ENCODE results near the gene DENND4A. TPM values are rescaled to one million over a fixed set of nuclear protein-coding genes. Genes with fewer than 3 reads are reported as not detected.

DENND4A gene
- total and polyA plus RNA-seq, 10 of the 15 experiments (the other 5 are each of a cell fraction or from before 2014, with no cell fraction given) = 14.2 to 81.8 (median 34.1) TPM

GRCh38 chr15:65824031-65824743 is 32.1 kb upstream of the DENND4A start (continued):
- no peak for TF ChIP-seq HSF1 (IDR thresholded peaks at IDR 0.05; ENCODE audit: low read depth, low read length)
- no peak for TF ChIP-seq MYB (IDR thresholded peaks at IDR 0.05; ENCODE audit: borderline replicate concordance, low read depth, low read length)
- TF ChIP-seq NR2F1 (conservative IDR thresholded peaks at IDR 0.05) = no peak
- TF ChIP-seq ZNF622 (IDR thresholded peaks at IDR 0.05) = no peak
- TF ChIP-seq HDAC6 (IDR thresholded peaks at IDR 0.05; ENCODE audit: unreplicated experiment) = no peak
- TF ChIP-seq YY1 (IDR thresholded peaks at IDR 0.05; ENCODE audit: low read depth, low read length) = peak; percentile 67
- TF ChIP-seq, protein P1, sequence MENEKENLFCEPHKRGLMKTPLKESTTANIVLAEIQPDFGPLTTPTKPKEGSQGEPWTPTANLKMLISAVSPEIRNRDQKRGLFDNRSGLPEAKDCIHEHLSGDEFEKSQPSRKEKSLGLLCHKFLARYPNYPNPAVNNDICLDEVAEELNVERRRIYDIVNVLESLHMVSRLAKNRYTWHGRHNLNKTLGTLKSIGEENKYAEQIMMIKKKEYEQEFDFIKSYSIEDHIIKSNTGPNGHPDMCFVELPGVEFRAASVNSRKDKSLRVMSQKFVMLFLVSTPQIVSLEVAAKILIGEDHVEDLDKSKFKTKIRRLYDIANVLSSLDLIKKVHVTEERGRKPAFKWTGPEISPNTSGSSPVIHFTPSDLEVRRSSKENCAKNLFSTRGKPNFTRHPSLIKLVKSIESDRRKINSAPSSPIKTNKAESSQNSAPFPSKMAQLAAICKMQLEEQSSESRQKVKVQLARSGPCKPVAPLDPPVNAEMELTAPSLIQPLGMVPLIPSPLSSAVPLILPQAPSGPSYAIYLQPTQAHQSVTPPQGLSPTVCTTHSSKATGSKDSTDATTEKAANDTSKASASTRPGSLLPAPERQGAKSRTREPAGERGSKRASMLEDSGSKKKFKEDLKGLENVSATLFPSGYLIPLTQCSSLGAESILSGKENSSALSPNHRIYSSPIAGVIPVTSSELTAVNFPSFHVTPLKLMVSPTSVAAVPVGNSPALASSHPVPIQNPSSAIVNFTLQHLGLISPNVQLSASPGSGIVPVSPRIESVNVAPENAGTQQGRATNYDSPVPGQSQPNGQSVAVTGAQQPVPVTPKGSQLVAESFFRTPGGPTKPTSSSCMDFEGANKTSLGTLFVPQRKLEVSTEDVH (IDR thresholded peaks at IDR 0.05; ENCODE audit: low read depth, partially characterized antibody) = no peak
- no peak for TF ChIP-seq SPI1 (IDR thresholded peaks at IDR 0.05; ENCODE audit: borderline replicate concordance, insufficient read depth, low read depth, low read length)
- peak; percentile 64 for TF ChIP-seq RUNX3 (IDR thresholded peaks at IDR 0.05; ENCODE audit: low read length)
- peak; percentile 51 to 53; a peak in 2 of 4 replicates for TF ChIP-seq IKZF2 (IDR thresholded peaks at IDR 0.05)
- no peak for TF ChIP-seq PML (IDR thresholded peaks at IDR 0.05; ENCODE audit: low read length)
- TF ChIP-seq EED (IDR thresholded peaks at IDR 0.05; ENCODE audit: low read depth) = peak; percentile 73; the same call in 1 of the 2 replicates
- no peak for TF ChIP-seq FOXM1 (IDR thresholded peaks at IDR 0.05; ENCODE audit: low read depth, low read length)
- no peak for TF ChIP-seq HCFC1 (IDR thresholded peaks at IDR 0.05; ENCODE audit: low read length)
- TF ChIP-seq, protein P2, sequence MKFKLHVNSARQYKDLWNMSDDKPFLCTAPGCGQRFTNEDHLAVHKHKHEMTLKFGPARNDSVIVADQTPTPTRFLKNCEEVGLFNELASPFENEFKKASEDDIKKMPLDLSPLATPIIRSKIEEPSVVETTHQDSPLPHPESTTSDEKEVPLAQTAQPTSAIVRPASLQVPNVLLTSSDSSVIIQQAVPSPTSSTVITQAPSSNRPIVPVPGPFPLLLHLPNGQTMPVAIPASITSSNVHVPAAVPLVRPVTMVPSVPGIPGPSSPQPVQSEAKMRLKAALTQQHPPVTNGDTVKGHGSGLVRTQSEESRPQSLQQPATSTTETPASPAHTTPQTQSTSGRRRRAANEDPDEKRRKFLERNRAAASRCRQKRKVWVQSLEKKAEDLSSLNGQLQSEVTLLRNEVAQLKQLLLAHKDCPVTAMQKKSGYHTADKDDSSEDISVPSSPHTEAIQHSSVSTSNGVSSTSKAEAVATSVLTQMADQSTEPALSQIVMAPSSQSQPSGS (IDR thresholded peaks at IDR 0.05; ENCODE audit: low read length) = no peak
- no peak for TF ChIP-seq ZBED1 (IDR thresholded peaks at IDR 0.05; ENCODE audit: borderline replicate concordance)
- TF ChIP-seq SUPT20H (IDR thresholded peaks at IDR 0.05; ENCODE audit: borderline replicate concordance, control insufficient read depth, low read depth, low read length) = no peak
- TF ChIP-seq, protein P3, sequence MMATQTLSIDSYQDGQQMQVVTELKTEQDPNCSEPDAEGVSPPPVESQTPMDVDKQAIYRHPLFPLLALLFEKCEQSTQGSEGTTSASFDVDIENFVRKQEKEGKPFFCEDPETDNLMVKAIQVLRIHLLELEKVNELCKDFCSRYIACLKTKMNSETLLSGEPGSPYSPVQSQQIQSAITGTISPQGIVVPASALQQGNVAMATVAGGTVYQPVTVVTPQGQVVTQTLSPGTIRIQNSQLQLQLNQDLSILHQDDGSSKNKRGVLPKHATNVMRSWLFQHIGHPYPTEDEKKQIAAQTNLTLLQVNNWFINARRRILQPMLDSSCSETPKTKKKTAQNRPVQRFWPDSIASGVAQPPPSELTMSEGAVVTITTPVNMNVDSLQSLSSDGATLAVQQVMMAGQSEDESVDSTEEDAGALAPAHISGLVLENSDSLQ (IDR thresholded peaks at IDR 0.05) = no peak
- TF ChIP-seq STAT3 (IDR thresholded peaks at IDR 0.05; ENCODE audit: low read depth, low read length) = no peak
- TF ChIP-seq, protein P4, sequence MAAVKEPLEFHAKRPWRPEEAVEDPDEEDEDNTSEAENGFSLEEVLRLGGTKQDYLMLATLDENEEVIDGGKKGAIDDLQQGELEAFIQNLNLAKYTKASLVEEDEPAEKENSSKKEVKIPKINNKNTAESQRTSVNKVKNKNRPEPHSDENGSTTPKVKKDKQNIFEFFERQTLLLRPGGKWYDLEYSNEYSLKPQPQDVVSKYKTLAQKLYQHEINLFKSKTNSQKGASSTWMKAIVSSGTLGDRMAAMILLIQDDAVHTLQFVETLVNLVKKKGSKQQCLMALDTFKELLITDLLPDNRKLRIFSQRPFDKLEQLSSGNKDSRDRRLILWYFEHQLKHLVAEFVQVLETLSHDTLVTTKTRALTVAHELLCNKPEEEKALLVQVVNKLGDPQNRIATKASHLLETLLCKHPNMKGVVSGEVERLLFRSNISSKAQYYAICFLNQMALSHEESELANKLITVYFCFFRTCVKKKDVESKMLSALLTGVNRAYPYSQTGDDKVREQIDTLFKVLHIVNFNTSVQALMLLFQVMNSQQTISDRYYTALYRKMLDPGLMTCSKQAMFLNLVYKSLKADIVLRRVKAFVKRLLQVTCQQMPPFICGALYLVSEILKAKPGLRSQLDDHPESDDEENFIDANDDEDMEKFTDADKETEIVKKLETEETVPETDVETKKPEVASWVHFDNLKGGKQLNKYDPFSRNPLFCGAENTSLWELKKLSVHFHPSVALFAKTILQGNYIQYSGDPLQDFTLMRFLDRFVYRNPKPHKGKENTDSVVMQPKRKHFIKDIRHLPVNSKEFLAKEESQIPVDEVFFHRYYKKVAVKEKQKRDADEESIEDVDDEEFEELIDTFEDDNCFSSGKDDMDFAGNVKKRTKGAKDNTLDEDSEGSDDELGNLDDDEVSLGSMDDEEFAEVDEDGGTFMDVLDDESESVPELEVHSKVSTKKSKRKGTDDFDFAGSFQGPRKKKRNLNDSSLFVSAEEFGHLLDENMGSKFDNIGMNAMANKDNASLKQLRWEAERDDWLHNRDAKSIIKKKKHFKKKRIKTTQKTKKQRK (IDR thresholded peaks at IDR 0.05; ENCODE audit: low read depth, low read length) = no peak
- peak; percentile 68 for TF ChIP-seq RAD21 (IDR thresholded peaks at IDR 0.05; ENCODE audit: insufficient read depth, low read depth, low read length)

Data from GM12878 (cell line).